HL-60 (cell line): Measurements from ENCODE around the gene NLRP4.

Experiments used
- CTCF ChIP-seq: IDR thresholded peaks from one replicate; pipeline ENCODE4 v1.5.1; 2011; ENCODE audit warnings: low read length, control low read depth, inconsistent platforms; ENCODE audit not compliant: insufficient read depth
- POLR2AphosphoS5 ChIP-seq: IDR thresholded peaks from 2 replicates; pipeline ENCODE4 v1.6.1; 2012; ENCODE audit warnings: low read depth
- SPI1 ChIP-seq: IDR thresholded peaks from 2 replicates; pipeline ENCODE4 v1.6.1; 2012; ENCODE audit warnings: low read depth, mild to moderate bottlenecking, borderline replicate concordance

- no peak for TF ChIP-seq CTCF
- no peak for TF ChIP-seq POLR2AphosphoS5
- no peak for TF ChIP-seq SPI1
Observed at GRCh38 chr19:55898911-55899310, 62.6 kb downstream of the NLRP4 start.
